Esophagus squamous epithelium (tissue), 5 donors: ENCODE measurements around the gene LRRC49. TPM values are rescaled to one million over a fixed set of nuclear protein-coding genes. Genes with fewer than 3 reads are reported as not detected.

ENCODE experiments used
- DNase-seq: peaks from one replicate; lab custom pipeline; 2025; lab: John Stamatoyannopoulos, UW
- H3K27ac ChIP-seq, 4 donors: fragments of 200-600 bp; sonication (generic); one replicate each; pipeline ENCODE4 v1.5.1; 2016 to 2019; ENCODE audit warnings: mild to moderate bottlenecking in 1 of 4
- H3K27me3 ChIP-seq, 4 donors: fragments of 200-600 bp; sonication (generic); 1 replicate in 3 of 4; 2 replicates in 1 of 4; pipeline versions ENCODE4 v1.5.1 to v1.6.0; 2017 to 2021; ENCODE audit warnings: antibody characterized with exemption in 1 of 4
- H3K36me3 ChIP-seq, 3 donors: fragments of 200-600 bp; sonication (generic); one replicate each; pipeline ENCODE4 v1.5.1; 2016 to 2019
- H3K4me1 ChIP-seq, 3 donors: fragments of 200-600 bp; sonication (generic); one replicate each; pipeline ENCODE4 v1.5.1; 2017 to 2019
- H3K4me3 ChIP-seq, 4 donors: fragments of 200-600 bp; sonication (generic); 1 replicate in 3 of 4; 2 replicates in 1 of 4; pipeline ENCODE4 v1.5.1; 2016 to 2019; ENCODE audit warnings: mild to moderate bottlenecking in 2 of 4, moderate library complexity in 1 of 4
- H3K9me3 ChIP-seq, 3 donors: fragments of 200-600 bp; sonication (generic); one replicate each; pipeline ENCODE4 v1.5.1; 2016 to 2019
- CTCF ChIP-seq, 6 experiments: fragments of 450-650 bp in 4 of 6; fragments of 200-600 bp in 2 of 6; sonication (generic) in 2 of 6; IDR thresholded peaks; one replicate each; pipeline ENCODE4 v1.5.1; 2016 to 2019; ENCODE audit warnings: antibody characterized with exemption in 6 of 6, mild to moderate bottlenecking in 4 of 6, moderate library complexity in 4 of 6
- POLR2A ChIP-seq, 4 donors: fragments of 450-650 bp; IDR thresholded peaks; one replicate each; pipeline ENCODE4 v1.6.1; 2017; ENCODE audit warnings: antibody characterized with exemption in 4 of 4, mild to moderate bottlenecking in 4 of 4, moderate library complexity in 3 of 4
- WGBS, 2 donors: methylation state at CpG; one replicate each; pipeline ENCODE4 v1.1.5; 2018; 5-methylcytosine and 5-hydroxymethylcytosine counted together
- intact Hi-C: fragments of 100-400 bp; cut with DNase I; formaldehyde crosslinking; loops from one replicate; pipeline ENCODE4 v1.15.0; 2022
- total RNA-seq, 4 donors: library from RNA; depleted of rRNA; stranded (reverse); fragments of >200 nt; gene quantifications; one replicate each; pipeline ENCODE4 v1.1.0, GENCODE V29; 2016
- donor health status: DM: yes; HTN: yes; CAD: no.

LRRC49 gene
- total RNA-seq, 4 donors from 2014 or later: 0.34 to 5.5 (median 4.8) TPM

- Histone ChIP-seq H3K36me3 (no peaks in the 10 kb centered on the region), H3K27ac (no peak overlapping the region), H3K9me3 (no peaks in the 10 kb centered on the region), H3K27me3 (no peaks in the 10 kb centered on the region), H3K4me3 (no peak overlapping the region), H3K4me1 (no peaks in the 10 kb centered on the region)
- WGBS, 2 donors: 80% methylated on average over 1 of the region's 1 CpG
- intact Hi-C loops: no loop called here
- TF ChIP-seq CTCF (IDR thresholded peaks at IDR 0.05): no peak
- no peak for TF ChIP-seq POLR2A (IDR thresholded peaks at IDR 0.05)
- DNase-seq: no peak
Observed at GRCh38 chr15:70963199-70963598, 70.6 kb downstream of the LRRC49 start.

GRCh38 chr15:70964058-70964457, 71.4 kb downstream of the LRRC49 start:
- H3K4me1 ChIP-seq: no peaks in the 10 kb centered on the region
- DNase-seq: no peak
- no peaks in the 10 kb centered on the region for H3K27me3 ChIP-seq
- intact Hi-C loops: no loop called here
- TF ChIP-seq CTCF (IDR thresholded peaks at IDR 0.05) (no peak), POLR2A (IDR thresholded peaks at IDR 0.05) (no peak)
- 81 to 84% methylated on average over 5 of the region's 5 CpGs for WGBS, 2 donors
- no peaks in the 10 kb centered on the region for H3K9me3 ChIP-seq
- H3K4me3 ChIP-seq: no peak overlapping the region
- H3K36me3 ChIP-seq: no peaks in the 10 kb centered on the region
- H3K27ac ChIP-seq: no peak overlapping the region

- H3K27ac ChIP-seq: no peak overlapping the region
- WGBS, 2 donors: 75 to 100% methylated on average over 1 of the region's 1 CpG
Observed at GRCh38 chr15:70964686-70965085, 72.1 kb downstream of the LRRC49 start.

GRCh38 chr15:70967646-70968045, 75.0 kb downstream of the LRRC49 start:
- Histone ChIP-seq H3K36me3 (no peaks in the 10 kb centered on the region), H3K4me1 (no peaks in the 10 kb centered on the region), H3K9me3 (no peaks in the 10 kb centered on the region), H3K27ac (no peak overlapping the region), H3K4me3 (no peak overlapping the region), H3K27me3 (no peaks in the 10 kb centered on the region)
- intact Hi-C loops: no loop called here
- DNase-seq: no peak
- 68 to 88% methylated on average over 1 of the region's 1 CpG for WGBS, 2 donors
- TF ChIP-seq CTCF (IDR thresholded peaks at IDR 0.05) (no peak), POLR2A (IDR thresholded peaks at IDR 0.05) (no peak)

More at GRCh38 chr15:70964686-70965085, 72.1 kb downstream of the LRRC49 start:
- H3K4me3 ChIP-seq: no peak overlapping the region
- H3K4me1 ChIP-seq: no peaks in the 10 kb centered on the region
- no peaks in the 10 kb centered on the region for H3K9me3 ChIP-seq
- no peaks in the 10 kb centered on the region for H3K27me3 ChIP-seq
- intact Hi-C loops: no loop called here
- no peaks in the 10 kb centered on the region for H3K36me3 ChIP-seq
- DNase-seq: no peak
- TF ChIP-seq POLR2A (IDR thresholded peaks at IDR 0.05) (no peak), CTCF (IDR thresholded peaks at IDR 0.05) (no peak)

- Histone ChIP-seq H3K4me1 (peaks cover 0 to 5% (median 0%) of the 10 kb centered on the region in 3 donors), H3K27me3 (no peaks in the 10 kb centered on the region), H3K36me3 (no peaks in the 10 kb centered on the region), H3K27ac (no peak overlapping the region), H3K9me3 (peaks cover 0 to 3% (median 0%) of the 10 kb centered on the region in 3 donors), H3K4me3 (no peak overlapping the region)
- no peak for TF ChIP-seq POLR2A (IDR thresholded peaks at IDR 0.05)
- peak in 4 of 6 experiments; percentile 26 to 60 (median 45) for TF ChIP-seq CTCF (IDR thresholded peaks at IDR 0.05)
- DNase-seq: no peak
- WGBS, 2 donors: 29 to 41% methylated on average over 5 of the region's 5 CpGs
- intact Hi-C loops: no loop called here
Observed at GRCh38 chr15:70974004-70974832, 81.6 kb downstream of the LRRC49 start.
